Gastrocnemius medialis (tissue), 4 donors: ENCODE measurements around the gene PARVA. TPM values are rescaled to one million over a fixed set of nuclear protein-coding genes. Genes with fewer than 3 reads are reported as not detected.

Experiments used
- ATAC-seq, 2 donors: fragments of 150-250 bp; one replicate each; pipeline ENCODE4 v1.9.1; 2016
- DNase-seq, 2 donors: peaks; one replicate each; pipeline ENCODE4 v3.0.0-alpha.2; 2019
- H3K27ac ChIP-seq, 4 donors: fragments of 200-600 bp; sonication (generic); 1 replicate in 1 of 4; 2 replicates in 3 of 4; pipeline ENCODE4 v1.5.1; 2016 to 2018; ENCODE audit warnings: mild to moderate bottlenecking in 2 of 4, moderate library complexity in 1 of 4
- H3K27me3 ChIP-seq, 3 donors: fragments of 200-600 bp; sonication (generic) in 2 of 3; 1 replicate in 1 of 3; 2 replicates in 2 of 3; pipeline versions ENCODE4 v1.5.1 to v1.6.0; 2016 to 2019; ENCODE audit warnings: mild to moderate bottlenecking in 1 of 3, moderate library complexity in 1 of 3
- H3K36me3 ChIP-seq, 2 donors: fragments of 200-600 bp; sonication (generic) in 1 of 2; one replicate each; pipeline ENCODE4 v1.5.1; 2017 to 2018
- H3K4me1 ChIP-seq, 2 donors: fragments of 200-600 bp; sonication (generic) in 1 of 2; one replicate each; pipeline ENCODE4 v1.5.1; 2016 to 2017; ENCODE audit warnings: mild to moderate bottlenecking in 2 of 2
- H3K4me3 ChIP-seq, 4 donors: fragments of 200-600 bp; sonication (generic) in 3 of 4; 1 replicate in 1 of 4; 2 replicates in 3 of 4; pipeline ENCODE4 v1.5.1; 2016 to 2019; ENCODE audit warnings: mild to moderate bottlenecking in 2 of 4
- H3K9me3 ChIP-seq, 3 donors: fragments of 200-600 bp; sonication (generic) in 2 of 3; 1 replicate in 1 of 3; 2 replicates in 2 of 3; pipeline ENCODE4 v1.5.1; 2016 to 2019
- POLR2A ChIP-seq, 2 donors: fragments of 450-650 bp; IDR thresholded peaks; one replicate each; pipeline ENCODE4 v1.6.1; 2017; ENCODE audit warnings: antibody characterized with exemption in 2 of 2, mild to moderate bottlenecking in 2 of 2, moderate library complexity in 2 of 2
- in situ Hi-C, 4 donors: fragments of 200-750 bp; cut with MboI; loops; one replicate each; pipeline versions ENCODE4 v1.15.0 to v1.8.0; 2017; ENCODE audit warnings: low sequenced_read_pairs in 4 of 4
- intact Hi-C: fragments of 100-400 bp; cut with DNase I; formaldehyde crosslinking; loops from one replicate; pipeline ENCODE4 v1.15.1; 2023; ENCODE audit warnings: low total_unique reads
- total RNA-seq, 4 donors: library from RNA; depleted of rRNA; stranded (reverse); fragments of >200 nt; gene quantifications; one replicate each; pipeline versions ENCODE4 v1.1.0 to v1.2.3, GENCODE V29; 2016
- TF ChIP-seq, protein P1 (sequence below), 5 experiments: fragments of 450-650 bp in 3 of 5; fragments of 200-600 bp in 2 of 5; sonication (generic) in 2 of 5; IDR thresholded peaks in 4 of 5; conservative IDR thresholded peaks in 1 of 5; 1 replicate in 4 of 5; 2 replicates in 1 of 5; pipeline ENCODE4 v1.5.1; 2016 to 2019; ENCODE audit warnings: antibody characterized with exemption in 5 of 5, mild to moderate bottlenecking in 3 of 5, moderate library complexity in 3 of 5

PARVA gene
- total RNA-seq, 4 donors from 2014 or later: 4.4 to 9.7 (median 8.4) TPM

DNA sequence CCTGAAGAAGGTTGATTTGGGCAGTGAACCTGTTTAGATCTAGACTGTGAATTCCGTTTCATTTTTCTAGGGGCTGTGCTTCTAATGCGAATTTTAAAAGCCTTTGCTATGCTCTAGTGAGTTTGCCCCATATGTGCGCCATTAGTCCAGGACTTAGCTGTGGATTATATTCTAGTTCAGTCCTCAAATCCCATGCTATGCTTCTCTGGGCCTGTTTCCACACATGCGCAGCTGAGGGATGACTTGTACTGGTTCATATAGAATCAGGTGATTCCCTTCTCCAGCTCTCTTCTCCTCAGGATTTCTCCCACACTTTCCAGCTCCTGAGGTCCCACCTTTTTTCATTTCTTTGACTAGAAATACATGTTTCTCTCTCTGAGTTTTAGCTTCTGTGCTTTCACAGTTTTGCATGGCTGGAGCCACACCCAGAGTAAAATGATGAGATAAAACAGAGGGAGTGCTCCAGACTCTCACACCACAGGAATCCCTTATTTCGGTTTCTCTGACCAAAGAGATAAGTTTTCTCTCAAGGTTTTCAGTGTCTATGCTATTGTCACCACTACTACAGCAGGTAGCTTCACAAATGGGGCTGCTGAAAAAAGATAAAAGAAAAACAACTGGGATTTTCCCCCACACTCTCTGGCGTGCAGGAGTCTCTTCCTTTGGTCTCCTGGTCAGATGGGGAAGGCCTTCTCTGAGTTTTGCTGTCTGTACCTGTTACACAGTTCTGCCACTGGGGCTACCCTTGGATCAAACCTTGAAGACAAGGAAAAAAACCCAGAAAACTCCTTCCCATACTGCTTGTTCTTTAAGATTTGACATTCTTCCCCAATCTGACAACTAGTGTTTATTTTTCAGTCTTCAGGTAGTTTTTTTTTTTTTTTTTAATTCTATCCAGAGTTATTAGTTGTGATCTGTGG, 200.6 kb downstream of the PARVA start:
- ATAC-seq: no peak

DNA sequence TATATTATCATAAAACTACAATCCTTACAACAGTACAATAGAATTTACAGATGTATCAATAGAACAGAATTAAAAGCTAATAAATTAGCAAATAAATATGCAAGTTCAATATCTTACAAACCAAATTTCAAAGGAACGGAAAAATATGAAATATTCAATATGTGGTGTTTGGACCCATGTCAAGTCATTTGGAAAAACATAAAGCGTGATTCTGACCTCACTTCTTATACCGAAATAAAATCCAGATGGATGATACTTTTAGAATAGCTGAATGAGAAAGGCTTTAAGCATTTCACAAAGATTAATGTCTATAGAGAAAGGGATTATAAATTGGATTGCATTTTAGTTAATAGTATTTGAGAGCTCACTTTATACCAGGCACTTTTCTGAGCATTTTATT, 204.0 kb downstream of the PARVA start:
- intact Hi-C loops (no loop called here), in situ Hi-C loops (no loop called here)
- no peak overlapping the region for H3K4me3 ChIP-seq
- peaks cover 0 to 7% of the 10 kb centered on the region in 2 donors for H3K4me1 ChIP-seq
- H3K9me3 ChIP-seq: no peaks in the 10 kb centered on the region
- no peaks in the 10 kb centered on the region for H3K36me3 ChIP-seq
- DNase-seq (no peak), ATAC-seq (no peak)
- TF ChIP-seq, protein P1, sequence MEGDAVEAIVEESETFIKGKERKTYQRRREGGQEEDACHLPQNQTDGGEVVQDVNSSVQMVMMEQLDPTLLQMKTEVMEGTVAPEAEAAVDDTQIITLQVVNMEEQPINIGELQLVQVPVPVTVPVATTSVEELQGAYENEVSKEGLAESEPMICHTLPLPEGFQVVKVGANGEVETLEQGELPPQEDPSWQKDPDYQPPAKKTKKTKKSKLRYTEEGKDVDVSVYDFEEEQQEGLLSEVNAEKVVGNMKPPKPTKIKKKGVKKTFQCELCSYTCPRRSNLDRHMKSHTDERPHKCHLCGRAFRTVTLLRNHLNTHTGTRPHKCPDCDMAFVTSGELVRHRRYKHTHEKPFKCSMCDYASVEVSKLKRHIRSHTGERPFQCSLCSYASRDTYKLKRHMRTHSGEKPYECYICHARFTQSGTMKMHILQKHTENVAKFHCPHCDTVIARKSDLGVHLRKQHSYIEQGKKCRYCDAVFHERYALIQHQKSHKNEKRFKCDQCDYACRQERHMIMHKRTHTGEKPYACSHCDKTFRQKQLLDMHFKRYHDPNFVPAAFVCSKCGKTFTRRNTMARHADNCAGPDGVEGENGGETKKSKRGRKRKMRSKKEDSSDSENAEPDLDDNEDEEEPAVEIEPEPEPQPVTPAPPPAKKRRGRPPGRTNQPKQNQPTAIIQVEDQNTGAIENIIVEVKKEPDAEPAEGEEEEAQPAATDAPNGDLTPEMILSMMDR (IDR thresholded peaks at IDR 0.05 in 4 of 5, conservative IDR thresholded peaks at IDR 0.05 in 1 of 5): no peak
- TF ChIP-seq POLR2A (IDR thresholded peaks at IDR 0.05): no peak
- H3K27ac ChIP-seq: no peak overlapping the region
- no peaks in the 10 kb centered on the region for H3K27me3 ChIP-seq

More for the DNA sequence above, 200.6 kb downstream of the PARVA start:
- H3K9me3 ChIP-seq: no peaks in the 10 kb centered on the region
- intact Hi-C loops: no loop called here
- H3K27ac ChIP-seq: no peak overlapping the region
- H3K27me3 ChIP-seq: no peaks in the 10 kb centered on the region
- in situ Hi-C loops: no loop called here
- H3K36me3 ChIP-seq: no peaks in the 10 kb centered on the region
- DNase-seq: no peak
- H3K4me3 ChIP-seq: no peak overlapping the region
- TF ChIP-seq POLR2A (IDR thresholded peaks at IDR 0.05): no peak
- TF ChIP-seq, protein P1 (IDR thresholded peaks at IDR 0.05 in 4 of 5, conservative IDR thresholded peaks at IDR 0.05 in 1 of 5): no peak
- H3K4me1 ChIP-seq: no peaks in the 10 kb centered on the region

DNA sequence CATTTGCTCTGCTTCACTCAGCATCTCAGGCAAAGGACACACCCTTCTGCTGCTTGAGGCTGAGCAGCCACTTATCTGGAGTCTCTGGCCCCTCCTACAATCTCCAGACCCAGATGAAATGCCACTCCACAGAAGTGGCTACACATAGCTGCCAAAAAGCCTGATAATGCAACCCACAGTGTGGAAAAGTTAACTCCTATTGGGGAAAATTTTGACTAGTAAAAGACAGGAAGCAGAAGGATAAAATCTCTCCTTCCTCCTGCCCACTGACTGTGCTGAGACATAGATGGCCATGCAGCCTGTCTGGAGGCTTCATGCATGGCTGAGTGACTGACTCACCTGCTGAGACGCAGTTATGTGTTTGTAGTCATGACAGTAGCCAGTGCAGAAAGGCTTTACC, 204.6 kb downstream of the PARVA start:
- Histone ChIP-seq H3K36me3 (no peaks in the 10 kb centered on the region), H3K27ac (no peak overlapping the region), H3K27me3 (no peaks in the 10 kb centered on the region), H3K9me3 (no peaks in the 10 kb centered on the region), H3K4me1 (peaks cover 0 to 7% of the 10 kb centered on the region in 2 donors), H3K4me3 (no peak overlapping the region)
- no peak for ATAC-seq
- no peak for DNase-seq
- TF ChIP-seq POLR2A (IDR thresholded peaks at IDR 0.05): no peak
- in situ Hi-C loops: no loop called here
- intact Hi-C loops: no loop called here
